Measurements from ENCODE around the gene HSDL1.
A peak's percentile ranks its signal among the peaks of the same experiment; 100 is the strongest.

Gene HSDL1

GRCh38 chr16:84144859-84145639, at the start of gene HSDL1, which contains the start of gene DNAAF1:
Gene HSDL1, minus strand, starts transcription at chr16:84145177. Its CDS starts 13,856 bp downstream, at chr16:84131321.
Gene DNAAF1, plus strand, starts transcription at chr16:84145308. Its CDS starts 133 bp downstream, at chr16:84145441.
- peak; percentile 94 for DNase-seq

GRCh38 chr16:84194018-84194417, 49.0 kb upstream of the HSDL1 start:
- no peak for DNase-seq

GRCh38 chr16:84193480-84193879, 48.5 kb upstream of the HSDL1 start:
- DNase-seq = no peak

GRCh38 chr16:84191466-84191865, 46.5 kb upstream of the HSDL1 start:
- DNase-seq = no peak

- DNase-seq = no peak
Observed at GRCh38 chr16:84190731-84191388, 45.9 kb upstream of the HSDL1 start, which contains the start of gene ADAD2. Gene ADAD2, plus strand, starts transcription at chr16:84191157. Its CDS starts 74 bp downstream, at chr16:84191231.

- DNase-seq = peak; percentile 84
Observed at GRCh38 chr16:84186685-84187437, 41.9 kb upstream of the HSDL1 start, which contains the start of gene TAF1C. Gene TAF1C, minus strand, starts transcription at chr16:84187057. Its CDS starts 2,069 bp downstream, at chr16:84184988.

- no peak for DNase-seq
Observed at GRCh38 chr16:84184775-84185174, 39.8 kb upstream of the HSDL1 start.

- DNase-seq = no peak
Observed at GRCh38 chr16:84183911-84184591, 39.1 kb upstream of the HSDL1 start.

- no peak for DNase-seq
Observed at GRCh38 chr16:84183572-84183875, 38.5 kb upstream of the HSDL1 start.

- DNase-seq = no peak
Observed at GRCh38 chr16:84182680-84183571, 37.9 kb upstream of the HSDL1 start.

GRCh38 chr16:84182104-84182503, 37.1 kb upstream of the HSDL1 start:
- no peak for DNase-seq

- DNase-seq = no peak
Observed at GRCh38 chr16:84181144-84181915, 36.4 kb upstream of the HSDL1 start.

GRCh38 chr16:84180519-84181140, 35.7 kb upstream of the HSDL1 start:
- no peak for DNase-seq

- DNase-seq = no peak
Observed at GRCh38 chr16:84179612-84180320, 34.8 kb upstream of the HSDL1 start.

GRCh38 chr16:84178892-84179611, 34.1 kb upstream of the HSDL1 start:
- no peak for DNase-seq

- no peak for DNase-seq
Observed at GRCh38 chr16:84178146-84178765, 33.3 kb upstream of the HSDL1 start.

GRCh38 chr16:84177741-84178073, 32.7 kb upstream of the HSDL1 start:
- DNase-seq = no peak

- DNase-seq = no peak
Observed at GRCh38 chr16:84176192-84177053, 31.4 kb upstream of the HSDL1 start.
